Tibial nerve (tissue), 4 donors: Measurements from ENCODE around the gene BAZ2B. TPM values are rescaled to one million over a fixed set of nuclear protein-coding genes. Genes with fewer than 3 reads are reported as not detected.
A peak's percentile ranks its signal among the peaks of the same experiment; 100 is the strongest.

Source experiments
- DNase-seq, 2 donors: peaks; one replicate each; pipeline ENCODE4 v3.0.0-alpha.2; 2019; ENCODE audit warnings: low spot score in 2 of 2
- H3K27ac ChIP-seq, 4 donors: fragments of 200-600 bp; sonication (generic) in 3 of 4; one replicate each; pipeline ENCODE4 v1.5.1; 2017 to 2019; ENCODE audit warnings: mild to moderate bottlenecking in 1 of 4
- H3K27me3 ChIP-seq, 2 donors: fragments of 200-600 bp; sonication (generic) in 1 of 2; one replicate each; pipeline versions ENCODE4 v1.5.1 to v1.6.0; 2017 to 2019
- H3K36me3 ChIP-seq, 3 donors: fragments of 200-600 bp; sonication (generic); one replicate each; pipeline ENCODE4 v1.5.1; 2018 to 2019
- H3K4me1 ChIP-seq, 4 donors: fragments of 200-600 bp; sonication (generic) in 3 of 4; one replicate each; pipeline ENCODE4 v1.5.1; 2017 to 2019
- H3K4me3 ChIP-seq, 4 donors: fragments of 200-600 bp; sonication (generic) in 3 of 4; one replicate each; pipeline ENCODE4 v1.5.1; 2017 to 2019; ENCODE audit warnings: mild to moderate bottlenecking in 1 of 4, moderate library complexity in 1 of 4
- H3K9me3 ChIP-seq, 4 donors: fragments of 200-600 bp; sonication (generic) in 3 of 4; one replicate each; pipeline ENCODE4 v1.5.1; 2017 to 2019
- EP300 ChIP-seq, 2 donors: sonication (generic); formaldehyde crosslinking; IDR thresholded peaks; one replicate each; pipeline ENCODE4 v1.6.1; 2017; ENCODE audit warnings: antibody characterized with exemption in 2 of 2, mild to moderate bottlenecking in 1 of 2
- POLR2A ChIP-seq, 2 donors: fragments of 450-650 bp; IDR thresholded peaks; one replicate each; pipeline ENCODE4 v1.6.1; 2017; ENCODE audit warnings: antibody characterized with exemption in 2 of 2, mild to moderate bottlenecking in 2 of 2, moderate library complexity in 2 of 2
- WGBS, 2 donors: methylation state at CpG; one replicate each; pipeline ENCODE4 v1.1.5; 2018; 5-methylcytosine and 5-hydroxymethylcytosine counted together
- total RNA-seq, 4 donors: library from RNA; depleted of rRNA; stranded (reverse); fragments of >200 nt; gene quantifications; one replicate each; pipeline ENCODE4 v1.1.0, GENCODE V29; 2016
- TF ChIP-seq, protein P1 (sequence below), 5 experiments: fragments of 200-600 bp in 3 of 5; fragments of 450-650 bp in 2 of 5; sonication (generic) in 3 of 5; IDR thresholded peaks; one replicate each; pipeline ENCODE4 v1.5.1; 2016 to 2019; ENCODE audit warnings: antibody characterized with exemption in 5 of 5, mild to moderate bottlenecking in 3 of 5, moderate library complexity in 2 of 5

The BAZ2B gene
- total RNA-seq, 4 donors from 2014 or later: 98.4 to 135 (median 114) TPM

DNA sequence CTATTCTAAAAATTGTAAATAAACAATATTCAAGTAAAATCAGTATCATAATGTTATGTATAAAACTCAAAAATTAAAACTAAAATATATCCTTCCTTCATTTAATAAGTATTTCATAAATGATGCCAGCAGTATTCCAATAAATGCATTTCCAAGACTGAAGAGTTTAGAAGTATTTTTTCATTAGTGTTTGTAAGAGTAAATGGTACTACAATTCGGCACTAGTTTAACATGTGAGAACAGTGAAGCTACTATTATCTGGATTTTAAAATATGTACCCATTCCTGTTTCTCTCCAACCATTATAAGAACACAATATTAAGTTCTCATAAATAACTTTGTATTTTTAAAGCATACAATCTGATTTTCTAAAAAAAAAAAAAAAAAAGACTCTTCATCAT, 3.3 kb downstream of the BAZ2B start:
- 18 to 36% methylated on average over 1 of the region's 1 CpG for WGBS, 2 donors
- Histone ChIP-seq H3K4me3 (peak overlapping the region in 2 of 4 donors; percentile 0 to 73), H3K4me1 (peaks cover 0 to 68% (median 16%) of the 10 kb centered on the region in 4 donors), H3K9me3 (no peaks in the 10 kb centered on the region), H3K27ac (peak overlapping the region in 2 of 4 donors; percentile 96 to 99), H3K36me3 (no peaks in the 10 kb centered on the region), H3K27me3 (no peaks in the 10 kb centered on the region)
- DNase-seq: no peak
- TF ChIP-seq EP300 (IDR thresholded peaks at IDR 0.05): no peak
- TF ChIP-seq, protein P1, sequence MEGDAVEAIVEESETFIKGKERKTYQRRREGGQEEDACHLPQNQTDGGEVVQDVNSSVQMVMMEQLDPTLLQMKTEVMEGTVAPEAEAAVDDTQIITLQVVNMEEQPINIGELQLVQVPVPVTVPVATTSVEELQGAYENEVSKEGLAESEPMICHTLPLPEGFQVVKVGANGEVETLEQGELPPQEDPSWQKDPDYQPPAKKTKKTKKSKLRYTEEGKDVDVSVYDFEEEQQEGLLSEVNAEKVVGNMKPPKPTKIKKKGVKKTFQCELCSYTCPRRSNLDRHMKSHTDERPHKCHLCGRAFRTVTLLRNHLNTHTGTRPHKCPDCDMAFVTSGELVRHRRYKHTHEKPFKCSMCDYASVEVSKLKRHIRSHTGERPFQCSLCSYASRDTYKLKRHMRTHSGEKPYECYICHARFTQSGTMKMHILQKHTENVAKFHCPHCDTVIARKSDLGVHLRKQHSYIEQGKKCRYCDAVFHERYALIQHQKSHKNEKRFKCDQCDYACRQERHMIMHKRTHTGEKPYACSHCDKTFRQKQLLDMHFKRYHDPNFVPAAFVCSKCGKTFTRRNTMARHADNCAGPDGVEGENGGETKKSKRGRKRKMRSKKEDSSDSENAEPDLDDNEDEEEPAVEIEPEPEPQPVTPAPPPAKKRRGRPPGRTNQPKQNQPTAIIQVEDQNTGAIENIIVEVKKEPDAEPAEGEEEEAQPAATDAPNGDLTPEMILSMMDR (IDR thresholded peaks at IDR 0.05): no peak
- no peak for TF ChIP-seq POLR2A (IDR thresholded peaks at IDR 0.05)

DNA sequence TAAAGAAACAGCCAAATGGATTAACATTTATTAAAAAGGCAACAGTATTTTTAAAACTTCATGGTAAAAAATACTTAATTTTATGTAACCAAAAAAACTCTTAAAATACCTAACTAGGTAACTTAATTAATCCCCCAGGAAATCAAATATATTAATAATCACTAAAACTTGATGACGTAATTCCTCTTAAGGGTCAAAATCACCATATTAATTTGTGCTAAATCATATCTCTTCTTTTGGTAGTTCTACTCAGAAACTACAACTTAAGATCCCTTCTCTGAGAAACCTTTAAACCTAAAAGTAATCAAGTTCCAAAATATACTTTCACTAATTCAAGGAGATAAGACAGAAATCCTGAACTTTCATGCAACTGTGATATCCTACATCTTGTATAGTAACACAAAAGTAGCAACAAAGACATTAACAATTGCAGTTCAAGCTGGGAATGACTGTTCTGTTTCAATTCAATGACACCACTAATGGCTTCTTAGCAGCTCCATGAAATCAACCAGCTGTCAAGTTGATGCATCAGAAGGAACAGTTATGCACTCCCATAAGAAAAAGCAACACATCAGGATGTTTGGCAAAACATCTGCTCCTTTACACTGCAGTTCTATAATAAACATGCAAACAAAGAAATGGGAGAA, 4.0 kb downstream of the BAZ2B start:
- Histone ChIP-seq H3K27me3 (no peaks in the 10 kb centered on the region), H3K4me3 (no peak overlapping the region), H3K9me3 (no peaks in the 10 kb centered on the region), H3K27ac (peak overlapping the region in 3 of 4 donors; percentile 1 to 99 (median 96)), H3K36me3 (no peaks in the 10 kb centered on the region), H3K4me1 (peaks cover 0 to 66% (median 13%) of the 10 kb centered on the region in 4 donors)
- WGBS, 2 donors: 66 to 67% methylated on average over 1 of the region's 1 CpG
- DNase-seq: no peak
- TF ChIP-seq, protein P1 (IDR thresholded peaks at IDR 0.05): no peak
- TF ChIP-seq POLR2A (IDR thresholded peaks at IDR 0.05) (no peak), EP300 (IDR thresholded peaks at IDR 0.05) (no peak)

DNA sequence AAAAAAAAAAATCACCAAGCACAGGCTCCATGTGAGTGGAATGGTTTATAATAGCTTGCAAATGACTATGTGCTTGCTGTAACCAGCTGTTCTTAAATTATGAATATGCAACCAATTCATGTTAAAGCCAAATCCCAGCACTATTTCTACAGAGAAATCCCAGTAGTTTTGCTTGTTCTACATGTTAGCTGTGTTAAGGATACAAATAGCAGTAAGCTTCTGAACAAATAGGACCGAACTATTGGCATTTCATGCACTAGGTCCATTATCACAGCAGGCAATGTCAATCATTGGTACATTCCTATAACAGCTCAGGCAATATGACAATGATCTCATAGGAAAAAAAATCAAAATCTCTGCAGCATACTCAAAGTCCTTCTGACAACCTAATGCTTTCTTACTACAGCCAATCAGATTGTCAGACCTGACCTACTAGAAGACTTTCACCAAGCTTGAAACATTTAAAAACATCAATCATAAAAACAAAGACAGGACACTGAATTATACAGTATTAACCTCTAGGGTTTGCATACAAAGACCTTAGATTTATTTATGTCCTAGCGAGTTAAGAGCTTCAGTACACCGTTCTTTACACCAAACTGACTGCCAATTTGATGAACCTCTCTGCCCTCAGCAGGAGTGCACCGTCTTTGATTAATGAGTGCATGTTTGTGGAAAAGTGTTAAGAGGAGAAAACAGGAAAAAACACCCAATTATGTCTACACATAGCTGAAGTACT, 6.4 kb downstream of the BAZ2B start:
- no peak overlapping the region for H3K4me3 ChIP-seq
- no peaks in the 10 kb centered on the region for H3K9me3 ChIP-seq
- no peak for TF ChIP-seq EP300 (IDR thresholded peaks at IDR 0.05)
- no peak for TF ChIP-seq POLR2A (IDR thresholded peaks at IDR 0.05)
- TF ChIP-seq, protein P1 (IDR thresholded peaks at IDR 0.05): no peak
- H3K4me1 ChIP-seq: peaks cover 0 to 85% (median 16%) of the 10 kb centered on the region in 4 donors
- DNase-seq: no peak
- no peaks in the 10 kb centered on the region for H3K36me3 ChIP-seq
- H3K27ac ChIP-seq: no peak overlapping the region
- H3K27me3 ChIP-seq: no peaks in the 10 kb centered on the region
- 68 to 72% methylated on average over 4 of the region's 4 CpGs for WGBS, 2 donors

DNA sequence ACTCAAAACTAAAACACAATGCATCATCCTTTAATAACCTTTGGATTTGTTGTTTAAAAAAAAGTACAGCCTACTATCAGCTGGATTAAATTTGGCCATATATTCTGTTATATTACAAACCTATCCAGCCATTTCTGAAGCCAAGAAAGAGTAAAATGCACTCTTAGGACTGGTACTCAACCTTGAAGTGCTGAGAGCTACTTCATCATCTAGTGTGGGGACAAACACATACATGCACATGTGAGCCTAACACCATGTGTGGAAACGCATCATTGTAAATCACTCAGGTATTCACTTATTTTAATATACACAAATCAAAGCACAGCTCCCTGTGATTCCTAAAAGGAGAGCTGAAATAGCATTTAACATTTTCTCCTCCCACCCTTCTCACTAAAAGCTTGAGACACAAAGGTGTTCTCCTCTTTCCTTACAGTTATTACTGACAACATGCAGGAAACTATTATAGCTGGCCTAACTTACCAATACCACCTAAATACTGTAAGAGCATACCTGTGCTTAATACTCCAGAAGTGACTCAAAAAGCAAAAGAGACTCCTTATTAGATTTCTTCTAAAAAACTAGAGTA, 7.5 kb downstream of the BAZ2B start:
- no peak for DNase-seq
- Histone ChIP-seq H3K4me3 (no peak overlapping the region), H3K4me1 (peaks cover 0 to 91% (median 16%) of the 10 kb centered on the region in 4 donors), H3K36me3 (no peaks in the 10 kb centered on the region), H3K9me3 (no peaks in the 10 kb centered on the region), H3K27ac (no peak overlapping the region), H3K27me3 (no peaks in the 10 kb centered on the region)
- WGBS, 2 donors: 97% methylated on average over 1 of the region's 1 CpG
- no peak for TF ChIP-seq POLR2A (IDR thresholded peaks at IDR 0.05)
- no peak for TF ChIP-seq EP300 (IDR thresholded peaks at IDR 0.05)

DNA sequence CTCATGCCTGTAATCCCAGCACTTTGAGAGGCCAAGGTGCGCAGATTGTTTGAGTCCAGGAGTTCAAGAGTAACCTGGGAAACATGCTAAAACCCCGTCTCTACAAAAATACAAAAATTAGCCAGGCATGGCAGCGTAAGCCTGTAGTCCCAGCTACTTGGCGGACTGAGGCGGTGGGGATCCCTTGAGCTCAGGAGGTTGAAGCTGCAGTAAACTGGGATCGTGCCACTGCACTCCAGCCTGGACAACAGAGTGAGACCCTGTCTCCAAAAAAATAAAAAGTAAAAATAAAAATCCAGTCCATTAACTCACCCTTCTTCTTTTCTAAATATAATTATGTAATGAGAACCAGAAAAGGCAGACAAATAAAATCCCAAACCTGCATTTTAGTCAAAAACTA, 8.2 kb downstream of the BAZ2B start:
- no peaks in the 10 kb centered on the region for H3K36me3 ChIP-seq
- WGBS, 2 donors: 97 to 98% methylated on average over 6 of the region's 6 CpGs
- no peaks in the 10 kb centered on the region for H3K9me3 ChIP-seq
- no peak overlapping the region for H3K27ac ChIP-seq
- no peaks in the 10 kb centered on the region for H3K27me3 ChIP-seq
- TF ChIP-seq, protein P1 (IDR thresholded peaks at IDR 0.05): no peak
- TF ChIP-seq EP300 (IDR thresholded peaks at IDR 0.05) (no peak), POLR2A (IDR thresholded peaks at IDR 0.05) (no peak)
- H3K4me3 ChIP-seq: no peak overlapping the region
- peaks cover 0 to 84% (median 16%) of the 10 kb centered on the region in 4 donors for H3K4me1 ChIP-seq
- DNase-seq: no peak
